H1 (cell line): ENCODE data around the gene FKBP1A. TPM values are rescaled to one million over a fixed set of nuclear protein-coding genes. Genes with fewer than 3 reads are reported as not detected.

Experiments used
- ASH2L ChIP-seq: fragments of 200-600, 300-600 bp; sonication (generic); IDR thresholded peaks from one replicate; pipeline ENCODE4 v1.7.1; 2017; ENCODE audit warnings: low read length
- BCL11A ChIP-seq, 2 experiments: IDR thresholded peaks; one replicate each; pipeline ENCODE4 v1.6.1; 2011; ENCODE audit warnings: low read depth in 2 of 2, low read length in 2 of 2, mild to moderate bottlenecking in 2 of 2
- CTCF ChIP-seq, 3 experiments: IDR thresholded peaks; 1 replicate in 2 of 3; 2 replicates in 1 of 3; pipeline versions ENCODE4 v1.5.1 to v1.6.1; 2011; ENCODE audit warnings: low read length in 3 of 3, mild to moderate bottlenecking in 3 of 3, inconsistent platforms in 2 of 3, low read depth in 1 of 3, moderate library complexity in 1 of 3; ENCODE audit not compliant: insufficient read depth in 1 of 3; ENCODE audit errors: control extremely low read depth in 1 of 3
- KDM5A ChIP-seq: fragments of 200-600 bp; IDR thresholded peaks from 2 replicates; pipeline ENCODE4 v1.7.1; 2012; ENCODE audit warnings: mild to moderate bottlenecking, low read length, inconsistent platforms, mixed read lengths
- POLR2A ChIP-seq, 2 experiments: IDR thresholded peaks; 1 replicate in 1 of 2; 2 replicates in 1 of 2; pipeline ENCODE4 v1.6.1; 2011; ENCODE audit warnings: low read depth in 2 of 2, low read length in 2 of 2, mild to moderate bottlenecking in 2 of 2; ENCODE audit errors: control extremely low read depth in 1 of 2
- POLR2AphosphoS5 ChIP-seq: IDR thresholded peaks from 2 replicates; pipeline ENCODE4 v1.6.1; 2011; ENCODE audit warnings: low read depth, low read length
- TAF1 ChIP-seq: IDR thresholded peaks from 2 replicates; pipeline ENCODE4 v1.6.1; 2011; ENCODE audit warnings: mild to moderate bottlenecking, low read depth, low read length
- YY1 ChIP-seq: IDR thresholded peaks from 2 replicates; pipeline ENCODE4 v1.6.1; 2011; ENCODE audit warnings: low read depth, mild to moderate bottlenecking, low read length
- polyA plus RNA-seq, 7 experiments: library from polyadenylated mRNA; depleted of rRNA in 3 of 7; stranded (reverse) in 5 of 7; unstranded in 2 of 7; fragments of >200 nt in 5 of 7; fragments of 200-250 nt in 2 of 7; gene quantifications; 1 replicate in 5 of 7; 2 replicates in 1 of 7; 4 replicates in 1 of 7; pipeline versions ENCODE4 v1.2.1 to v1.2.3, GENCODE V29; 2011 to 2013; ENCODE audit warnings: missing spikeins in 2 of 7, mixed read lengths in 2 of 7
- total RNA-seq: library from RNA; stranded (reverse); fragmentation: NEBNext Ultra II Directional; extraction: Animal tissue kit (Norgen Biotek cat#: 25700); gene quantifications from 2 replicates; pipeline ENCODE4 v1.2.1, GENCODE V29; 2021

The FKBP1A gene
- total and polyA plus RNA-seq, 2 of the 8 experiments (the other 6 are each of a cell fraction or from before 2014, with no cell fraction given) = 250 to 685 TPM

GRCh38 chr20:1383623-1384404 lies 9.0 kb downstream of the FKBP1A start (continued):
- TF ChIP-seq CTCF (IDR thresholded peaks at IDR 0.05; ENCODE audit: control extremely low read depth in 1 of 3, insufficient read depth in 1 of 3, low read depth in 1 of 3, low read length in 3 of 3) = no peak
- TF ChIP-seq ASH2L = no peak
- no peak for TF ChIP-seq YY1
- no peak for TF ChIP-seq BCL11A (IDR thresholded peaks at IDR 0.05; ENCODE audit: low read depth in 2 of 2, low read length in 2 of 2)
- TF ChIP-seq POLR2A (IDR thresholded peaks at IDR 0.05; ENCODE audit: control extremely low read depth in 1 of 2, low read depth in 2 of 2, low read length in 2 of 2) = no peak
- no peak for TF ChIP-seq POLR2AphosphoS5
- no peak for TF ChIP-seq TAF1
- no peak for TF ChIP-seq KDM5A
